ENCODE data around the gene ZNF581.

The ZNF581 gene

GRCh38 chr19:55650602-55651230 lies 7.3 kb downstream of the ZNF581 start:
- no peak for DNase-seq

- no peak for DNase-seq
These were observed 7.8 kb downstream of the ZNF581 start for GRCh38 chr19:55651236-55651635.

- no peak for DNase-seq
These were observed 9.1 kb downstream of the ZNF581 start for GRCh38 chr19:55652311-55653128.

DNA sequence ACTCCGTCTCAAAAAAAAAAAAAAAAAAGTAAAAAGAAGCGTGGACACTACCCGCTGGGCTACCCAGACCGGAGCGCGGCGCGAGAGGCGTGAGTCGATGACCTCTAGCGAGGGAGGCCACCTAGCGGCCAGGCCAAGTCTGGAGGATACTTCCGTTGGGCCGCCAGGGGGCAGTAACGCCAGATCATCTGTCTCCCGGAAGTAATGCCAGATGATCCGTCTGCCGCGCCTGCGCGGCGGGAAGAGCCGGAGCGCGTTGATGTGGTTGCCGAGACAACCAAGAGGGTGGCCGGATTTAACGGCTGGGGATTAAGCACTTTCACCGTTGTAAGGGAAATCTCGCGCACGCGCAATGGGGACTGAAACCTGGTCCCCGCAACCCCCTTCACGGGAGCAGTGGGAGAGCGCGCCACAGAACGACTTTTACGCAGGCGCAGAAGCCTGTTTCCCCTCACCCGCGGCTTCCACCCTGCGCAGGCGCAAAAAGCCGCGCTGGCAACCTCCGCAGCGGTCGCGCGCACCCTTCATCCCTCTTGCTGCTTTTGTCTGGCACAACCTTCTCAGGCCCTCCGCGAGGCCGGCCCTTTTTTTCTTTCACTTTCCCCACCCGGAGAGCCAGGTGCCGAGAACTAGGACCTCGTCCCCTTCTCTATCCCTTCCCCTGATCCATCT lies 10.3 kb downstream of the ZNF581 start:
- peak; percentile 96 for DNase-seq

GRCh38 chr19:55654323-55654867 lies 10.9 kb downstream of the ZNF581 start:
- peak; percentile 98 for DNase-seq

DNA sequence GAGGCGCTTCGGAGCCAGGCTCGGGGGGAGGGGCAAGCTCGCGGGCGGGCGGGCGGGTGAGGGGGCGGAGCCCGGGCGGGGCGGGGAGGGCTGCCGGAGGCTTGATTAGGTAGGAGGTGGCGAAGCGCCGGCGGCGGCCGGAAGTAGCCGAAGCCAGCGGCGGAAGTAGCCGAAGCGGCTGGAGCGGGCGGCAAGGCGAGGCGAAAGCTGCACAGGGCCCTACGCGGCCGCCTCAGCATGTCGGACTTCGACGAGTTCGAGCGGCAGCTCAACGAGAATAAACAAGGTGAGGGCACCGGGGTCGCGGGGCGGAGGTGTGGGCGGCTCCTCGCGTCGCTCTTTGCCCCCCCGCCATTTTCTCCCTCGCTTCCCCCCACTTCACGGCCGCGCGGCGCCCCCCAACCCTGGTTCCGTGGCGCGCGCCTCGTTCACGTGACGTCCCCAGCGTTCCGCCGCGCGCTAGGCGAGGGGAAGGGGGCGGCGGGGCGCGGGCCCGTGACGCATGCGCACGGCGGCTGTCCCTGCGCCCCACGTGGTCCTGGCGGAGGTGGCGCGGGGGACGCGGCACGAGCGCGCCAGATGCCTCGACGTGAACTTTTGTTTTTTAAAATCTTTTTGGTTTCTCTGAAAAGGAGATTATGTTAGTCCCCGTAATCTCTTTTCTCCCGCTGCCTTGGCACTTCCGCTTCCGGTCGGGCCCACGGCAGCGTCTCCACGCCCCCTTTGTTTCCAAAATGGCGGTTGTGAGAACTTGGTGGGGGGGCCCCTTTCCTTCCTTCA lies 11.6 kb downstream of the ZNF581 start, which contains the start of gene U2AF2:
Gene U2AF2, plus strand, starts transcription at position 168 of the 780 bp plus-strand sequence. Its CDS starts 70 bp downstream, at position 238.
- peak; percentile 91 for DNase-seq

DNA sequence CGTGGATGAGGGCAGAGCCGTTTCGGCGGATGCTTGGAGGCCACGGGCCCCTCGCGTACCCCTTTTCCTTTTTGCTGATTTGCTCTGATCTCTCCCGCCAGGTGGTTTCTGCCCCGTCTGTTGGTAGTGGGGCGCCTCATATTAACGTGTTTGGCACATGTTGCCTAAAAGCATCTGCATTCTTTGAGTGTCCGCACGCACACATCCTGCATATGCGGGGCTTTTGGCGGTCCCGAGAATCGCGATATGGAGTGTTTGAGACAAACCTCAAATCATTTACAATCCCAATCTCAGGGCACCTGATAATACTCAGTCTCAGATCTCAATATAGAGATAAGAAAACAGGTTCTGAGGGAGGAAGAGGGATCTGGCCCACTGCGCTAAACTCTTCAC lies 12.2 kb downstream of the ZNF581 start:
- no peak for DNase-seq

DNA sequence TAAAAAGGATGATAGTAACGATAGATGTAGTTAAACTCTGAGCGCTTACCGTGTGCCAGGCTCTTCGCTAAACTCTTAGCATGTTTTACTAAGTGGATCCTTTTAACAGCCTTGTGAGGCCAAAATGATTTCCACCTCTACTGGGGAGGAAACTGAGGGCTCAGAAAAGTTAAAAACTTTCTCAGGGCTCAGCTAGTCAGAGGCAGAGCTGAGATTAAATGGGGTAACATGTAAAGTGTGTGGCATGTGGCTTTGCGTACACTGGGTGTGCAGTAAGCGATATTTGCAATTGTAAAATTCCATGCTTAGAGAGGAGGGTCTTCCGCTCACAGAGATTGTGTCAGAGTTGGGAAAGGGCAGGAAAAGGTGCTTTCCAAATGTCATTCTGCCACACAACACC lies 13.1 kb downstream of the ZNF581 start:
- DNase-seq, result no peak

- no peak for DNase-seq
These were observed 13.7 kb downstream of the ZNF581 start for GRCh38 chr19:55656988-55657747.

GRCh38 chr19:55658846-55659459 lies 15.5 kb downstream of the ZNF581 start:
- no peak for DNase-seq

DNA sequence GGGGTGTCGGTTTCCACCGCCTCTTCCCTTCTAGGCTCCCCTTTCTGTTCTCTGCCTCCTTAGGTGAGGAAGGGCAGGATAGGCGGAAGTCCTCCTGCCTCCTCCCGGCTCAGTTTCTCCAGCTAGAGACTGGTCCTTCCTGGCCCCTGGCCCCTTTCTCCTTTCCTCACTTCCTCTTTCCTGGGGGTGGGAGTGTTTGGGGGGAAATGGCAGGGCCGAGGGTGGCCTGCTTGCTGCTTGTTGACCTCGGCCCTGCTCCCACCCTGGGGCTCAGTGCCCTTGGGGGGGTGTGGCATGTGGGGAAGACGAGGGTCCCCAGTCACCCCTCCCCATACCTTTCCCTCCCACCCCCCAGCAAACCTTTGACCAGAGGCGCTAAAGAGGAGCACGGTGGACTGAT lies 16.4 kb downstream of the ZNF581 start:
- no peak for DNase-seq

DNA sequence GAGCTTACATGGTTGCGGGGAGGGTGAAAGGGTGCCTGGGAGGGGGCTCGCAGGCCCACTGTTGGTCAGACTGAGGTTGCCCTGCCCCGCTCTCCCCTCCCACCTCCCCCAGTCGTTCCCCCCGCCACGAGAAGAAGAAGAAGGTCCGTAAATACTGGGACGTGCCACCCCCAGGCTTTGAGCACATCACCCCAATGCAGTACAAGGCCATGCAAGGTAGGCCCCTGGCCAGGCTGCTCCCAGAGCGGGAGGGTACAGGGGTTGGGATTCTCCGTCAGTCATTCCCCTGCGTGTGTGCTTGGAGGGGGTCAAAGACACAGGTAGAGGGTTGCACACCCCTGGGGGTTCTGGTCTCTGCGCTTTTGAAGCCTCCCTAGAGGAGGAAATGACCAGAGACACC lies 17.0 kb downstream of the ZNF581 start:
- no peak for DNase-seq

- DNase-seq, result no peak
These were observed 17.5 kb downstream of the ZNF581 start for GRCh38 chr19:55660991-55661390.

GRCh38 chr19:55661826-55662225 lies 18.4 kb downstream of the ZNF581 start:
- no peak for DNase-seq

DNA sequence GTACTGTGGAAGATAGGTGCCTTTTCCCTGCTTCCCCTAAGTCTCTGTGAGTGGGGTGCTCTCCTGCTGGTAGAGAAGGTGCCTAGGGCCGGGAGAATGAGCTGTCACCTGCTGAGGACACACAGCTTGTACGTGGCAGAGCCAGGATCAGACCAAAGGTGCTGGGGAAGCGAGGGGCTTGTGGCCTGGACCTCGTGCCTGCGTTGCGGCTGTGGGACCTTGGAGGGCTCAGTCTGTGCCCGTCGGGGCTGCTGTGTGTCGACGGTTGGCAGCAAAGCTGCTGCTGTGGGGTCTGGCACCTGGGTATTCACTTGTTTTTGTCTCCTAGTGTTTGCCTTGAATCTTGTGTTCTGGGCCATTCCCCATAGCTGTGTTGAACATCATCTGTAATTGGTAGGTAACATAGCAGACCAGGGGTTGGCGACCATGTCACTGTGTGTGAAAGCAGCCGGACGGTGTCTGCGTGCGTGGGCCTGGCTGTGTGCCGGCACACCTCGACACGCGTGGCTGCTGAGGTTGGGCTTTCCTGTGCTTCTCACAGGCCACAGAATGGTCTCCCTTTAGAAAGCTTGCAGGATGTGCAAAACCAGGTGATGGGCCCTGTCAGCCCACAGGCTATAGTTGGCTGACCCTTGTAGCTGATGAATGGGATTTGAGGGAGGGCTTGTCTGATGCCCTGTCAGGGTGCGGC lies 20.5 kb downstream of the ZNF581 start:
- DNase-seq, result no peak

GRCh38 chr19:55666343-55667005 lies 23.0 kb downstream of the ZNF581 start:
- no peak for DNase-seq

DNA sequence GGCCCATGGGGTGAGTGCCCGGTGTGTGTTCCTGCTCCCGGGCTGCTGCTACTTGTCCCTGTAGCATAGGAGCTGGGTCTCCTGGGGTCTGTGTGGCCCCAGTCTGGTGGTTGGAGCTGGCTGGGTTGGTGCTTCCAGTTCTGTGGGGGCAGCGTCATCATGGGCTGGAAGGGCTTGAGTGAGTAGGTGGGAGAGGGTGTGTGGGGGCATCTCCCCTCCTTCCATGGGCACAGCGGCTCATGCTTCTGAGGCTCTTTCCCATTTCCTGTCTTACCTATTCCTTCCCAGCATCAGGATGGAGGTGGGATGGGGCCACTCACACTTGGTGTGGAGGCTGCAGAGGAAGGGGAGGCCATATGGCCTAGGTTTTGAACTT lies 23.5 kb downstream of the ZNF581 start:
- DNase-seq, result no peak

DNA sequence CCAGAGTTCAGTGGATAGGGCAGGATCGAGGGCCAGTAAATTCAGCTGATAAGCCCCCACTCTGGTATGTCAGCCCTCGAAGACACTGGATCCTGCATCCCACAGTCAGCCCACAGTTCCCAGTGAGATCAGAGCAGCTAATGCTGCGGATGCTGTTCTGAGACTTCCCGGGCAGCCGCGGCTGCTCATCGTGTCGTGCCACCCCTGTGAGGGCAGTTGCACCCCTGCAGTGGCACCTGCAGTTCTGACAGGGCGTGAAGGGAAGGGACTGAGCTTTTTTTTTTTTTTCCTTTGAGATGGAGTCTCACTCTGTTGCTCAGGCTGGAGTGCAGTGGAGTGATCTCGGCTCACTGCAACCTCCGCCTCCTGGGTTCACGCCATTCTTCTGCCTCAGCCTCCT lies 24.1 kb downstream of the ZNF581 start:
- no peak for DNase-seq

DNA sequence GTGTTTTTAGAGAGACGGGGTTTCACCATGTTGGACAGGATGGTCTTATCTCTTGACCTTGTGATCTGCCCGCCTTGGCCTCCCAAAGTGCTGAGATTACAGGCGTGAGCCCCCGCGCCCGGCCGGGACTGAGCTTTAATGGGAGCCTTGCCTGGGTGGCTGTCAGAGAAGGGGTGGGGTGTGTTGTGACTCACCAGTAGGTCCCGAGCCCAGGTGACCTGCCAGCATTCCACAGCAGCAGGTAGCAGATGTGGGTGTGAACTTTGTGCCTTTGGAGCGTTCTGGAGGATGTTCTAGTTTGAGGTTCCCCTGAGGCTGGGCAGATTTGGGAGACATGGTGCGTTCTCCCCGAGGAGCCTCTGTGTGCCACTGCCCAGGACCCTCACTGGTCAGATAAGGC lies 24.5 kb downstream of the ZNF581 start:
- DNase-seq, result no peak

DNA sequence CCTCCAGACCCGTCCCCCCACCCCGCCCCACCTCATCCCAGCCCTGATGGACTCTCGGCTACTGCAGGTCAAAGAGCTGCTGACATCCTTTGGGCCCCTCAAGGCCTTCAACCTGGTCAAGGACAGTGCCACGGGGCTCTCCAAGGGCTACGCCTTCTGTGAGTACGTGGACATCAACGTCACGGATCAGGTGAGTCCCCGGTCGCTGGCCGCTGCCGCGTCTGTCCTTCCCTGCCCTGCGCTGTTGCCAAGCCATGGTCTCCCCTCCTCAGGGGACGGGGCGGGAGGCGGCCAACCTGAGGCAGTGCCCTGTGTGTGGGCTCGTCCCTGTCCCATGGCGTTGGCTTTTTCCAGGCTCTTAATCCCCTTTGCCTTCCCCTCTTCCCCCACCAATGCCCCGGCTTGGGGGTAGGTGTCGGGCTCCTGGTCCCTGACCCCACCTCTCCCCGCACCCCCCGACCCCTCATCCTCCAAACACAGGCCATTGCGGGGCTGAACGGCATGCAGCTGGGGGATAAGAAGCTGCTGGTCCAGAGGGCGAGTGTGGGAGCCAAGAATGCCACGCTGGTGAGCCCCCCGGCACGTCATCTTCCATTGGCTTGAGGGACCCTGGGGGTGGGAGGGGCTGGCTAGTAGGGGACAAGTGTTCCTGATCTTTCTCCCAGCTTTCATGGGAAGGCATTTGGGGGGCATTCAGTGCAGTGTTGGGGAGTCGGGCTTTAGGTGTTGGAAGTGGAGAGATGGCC lies 25.3 kb downstream of the ZNF581 start:
- no peak for DNase-seq

Measured in GDM1 (cell line).